Mucosa of descending colon (tissue), 3 donors: ENCODE measurements around the gene ZNF121. TPM values are rescaled to one million over a fixed set of nuclear protein-coding genes. Genes with fewer than 3 reads are reported as not detected.
"Not testable (repeated sequence)": the region's sequence is repeated elsewhere in the genome, so short reads cannot be mapped to it uniquely, and the experiment has no call there.

ENCODE experiments used
- ATAC-seq: fragments of 200-7000 bp; cut with Tn5 transposase; one replicate; pipeline ENCODE4 v1.9.1; 2020; ENCODE audit warnings: mild to moderate bottlenecking, moderate library complexity
- DNase-seq, 3 donors: peaks; one replicate each; pipeline ENCODE4 v3.0.0-alpha.2; 2020
- H3K36me3 ChIP-seq: fragments of 200-600 bp; one replicate; pipeline ENCODE4 v1.8.0; 2021; ENCODE audit warnings: low read depth, mild to moderate bottlenecking
- H3K4me1 ChIP-seq: fragments of 200-600 bp; one replicate; pipeline ENCODE4 v1.8.0; 2021; ENCODE audit warnings: low read depth, mild to moderate bottlenecking
- H3K4me3 ChIP-seq: fragments of 200-600 bp; one replicate; pipeline ENCODE4 v1.8.0; 2021; ENCODE audit warnings: mild to moderate bottlenecking
- H3K9me3 ChIP-seq: fragments of 200-600 bp; one replicate; pipeline ENCODE4 v1.8.0; 2021; ENCODE audit warnings: mild to moderate bottlenecking
- intact Hi-C, 2 donors: fragments of 100-400 bp; cut with DNase I in 1 of 2; cut with micrococcal nuclease in 1 of 2; formaldehyde crosslinking; loops; one replicate each; pipeline versions ENCODE4 v1.11.0 to v1.11.1; 2022; cut with DNase I, micrococcal nuclease
- total RNA-seq, 3 donors: library from RNA; stranded (reverse); fragmentation: NEBNext Ultra II Directional in 2 of 3; extraction: Animal tissue kit (Norgen Biotek cat#: 25700) in 2 of 3; gene quantifications; one replicate each; pipeline versions ENCODE4 v1.2.1 to v1.2.4, GENCODE V29; 2021 to 2023
- TF ChIP-seq, protein P1 (sequence below): fragments of 200-600 bp; IDR thresholded peaks from one replicate; pipeline ENCODE4 v1.8.0; 2022; ENCODE audit warnings: antibody characterized with exemption, mild to moderate bottlenecking
- donor health status: DM: no; HTN: no; CAD: no; lungs with moderate emphysema.
- donor health status: DM: no; HTN: no; CAD: no.
- donor health status: DM: no; HTN: yes; CAD: no.

Gene ZNF121
- total RNA-seq, 3 donors from 2014 or later: 17.0 to 26.3 (median 22.2) TPM

DNA sequence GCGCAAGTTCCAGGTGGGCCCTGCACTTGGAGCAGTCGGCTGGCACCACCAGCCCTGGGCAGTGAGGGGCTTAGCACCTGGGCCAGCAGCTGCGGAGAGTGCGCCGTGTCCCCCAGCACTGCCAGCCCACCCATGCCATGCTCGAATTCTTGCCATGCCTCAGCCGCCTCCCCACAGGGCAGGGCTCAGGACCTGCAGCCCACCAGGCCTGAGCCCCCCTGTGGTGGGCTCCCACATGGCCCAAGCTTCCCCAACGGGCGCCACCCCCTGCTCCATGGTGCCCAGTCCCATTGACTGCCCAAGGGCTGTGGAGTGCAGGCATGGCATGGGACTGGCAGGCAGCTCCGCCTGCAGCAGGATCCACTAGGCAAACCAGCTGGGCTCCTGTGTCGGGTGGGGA is 36.4 kb downstream of the ZNF121 start:
- no peak overlapping the region for H3K4me3 ChIP-seq

DNA sequence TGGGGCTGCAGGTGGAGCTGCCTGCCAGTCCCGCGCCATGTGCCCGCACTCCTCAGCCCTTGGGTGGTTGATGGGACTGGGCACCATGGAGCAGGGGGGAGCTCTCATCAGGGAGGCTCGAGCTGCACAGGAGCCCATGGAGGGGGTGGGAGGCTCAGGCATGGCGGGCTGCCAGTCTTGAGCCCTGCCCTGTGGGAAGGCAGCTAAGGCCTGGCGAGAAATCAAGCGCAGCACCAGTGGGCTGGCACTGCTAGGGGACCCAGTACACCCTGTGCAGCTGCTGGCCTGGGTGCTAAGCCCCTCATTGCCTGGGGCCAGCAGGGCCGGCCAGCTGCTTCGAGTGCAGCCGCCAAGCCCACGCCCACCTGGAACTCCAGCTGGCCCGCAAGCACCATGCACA is 43.0 kb downstream of the ZNF121 start:
- peaks cover 14% of the 10 kb centered on the region for H3K9me3 ChIP-seq
- H3K4me1 ChIP-seq, intact Hi-C loops, H3K36me3 ChIP-seq, DNase-seq, ATAC-seq, H3K4me3 ChIP-seq: not testable (repeated sequence)

More for the DNA sequence above, 36.4 kb downstream of the ZNF121 start:
- intact Hi-C loops: no loop called here
- H3K9me3 ChIP-seq: peaks cover 36% of the 10 kb centered on the region
- no peaks in the 10 kb centered on the region for H3K4me1 ChIP-seq
- H3K36me3 ChIP-seq: no peaks in the 10 kb centered on the region
- ATAC-seq: no peak
- TF ChIP-seq, protein P1, sequence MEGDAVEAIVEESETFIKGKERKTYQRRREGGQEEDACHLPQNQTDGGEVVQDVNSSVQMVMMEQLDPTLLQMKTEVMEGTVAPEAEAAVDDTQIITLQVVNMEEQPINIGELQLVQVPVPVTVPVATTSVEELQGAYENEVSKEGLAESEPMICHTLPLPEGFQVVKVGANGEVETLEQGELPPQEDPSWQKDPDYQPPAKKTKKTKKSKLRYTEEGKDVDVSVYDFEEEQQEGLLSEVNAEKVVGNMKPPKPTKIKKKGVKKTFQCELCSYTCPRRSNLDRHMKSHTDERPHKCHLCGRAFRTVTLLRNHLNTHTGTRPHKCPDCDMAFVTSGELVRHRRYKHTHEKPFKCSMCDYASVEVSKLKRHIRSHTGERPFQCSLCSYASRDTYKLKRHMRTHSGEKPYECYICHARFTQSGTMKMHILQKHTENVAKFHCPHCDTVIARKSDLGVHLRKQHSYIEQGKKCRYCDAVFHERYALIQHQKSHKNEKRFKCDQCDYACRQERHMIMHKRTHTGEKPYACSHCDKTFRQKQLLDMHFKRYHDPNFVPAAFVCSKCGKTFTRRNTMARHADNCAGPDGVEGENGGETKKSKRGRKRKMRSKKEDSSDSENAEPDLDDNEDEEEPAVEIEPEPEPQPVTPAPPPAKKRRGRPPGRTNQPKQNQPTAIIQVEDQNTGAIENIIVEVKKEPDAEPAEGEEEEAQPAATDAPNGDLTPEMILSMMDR: no peak
- DNase-seq: no peak

DNA sequence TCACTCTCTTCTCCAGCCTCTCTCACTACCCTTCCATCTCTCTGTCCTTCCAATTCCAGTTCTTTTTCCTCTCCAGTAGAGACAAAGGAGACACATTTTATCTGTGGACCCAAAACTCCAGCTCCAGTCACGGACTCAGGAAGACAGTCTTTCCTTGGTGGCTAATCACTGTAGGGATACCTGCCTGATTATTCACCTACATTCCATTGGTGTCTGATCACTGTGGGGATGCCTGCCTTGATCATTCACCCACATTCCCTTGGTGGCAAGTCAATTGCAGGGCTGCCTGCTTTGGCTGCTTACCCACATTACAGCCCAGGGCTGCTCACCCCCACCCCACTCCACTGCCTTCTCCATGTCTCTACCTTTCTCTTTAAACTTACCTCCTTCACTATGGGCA is 44.4 kb downstream of the ZNF121 start:
- H3K36me3 ChIP-seq, H3K4me1 ChIP-seq, intact Hi-C loops, H3K4me3 ChIP-seq, DNase-seq, ATAC-seq: not testable (repeated sequence)
- peaks cover 22% of the 10 kb centered on the region for H3K9me3 ChIP-seq

DNA sequence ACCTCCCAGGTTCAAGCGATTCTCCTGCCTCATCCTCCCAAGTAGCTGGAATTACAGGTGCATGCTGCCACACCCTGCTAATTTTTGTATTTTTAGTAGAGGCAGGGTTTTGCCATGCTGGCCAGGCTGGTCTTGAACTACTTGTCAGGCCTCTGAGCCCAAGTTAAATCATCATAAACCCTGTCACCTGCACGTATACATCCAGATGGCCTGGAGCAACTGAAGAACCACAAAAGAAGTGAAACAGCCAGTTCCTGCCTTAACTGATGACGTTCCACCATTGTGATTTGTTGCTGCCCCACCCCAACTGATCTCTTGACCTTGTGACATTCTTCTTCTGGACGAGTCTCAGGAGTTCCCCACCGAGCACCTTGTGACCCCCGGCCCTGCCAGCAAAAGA is 45.1 kb downstream of the ZNF121 start:
- H3K4me1 ChIP-seq, ATAC-seq, H3K4me3 ChIP-seq, DNase-seq, intact Hi-C loops: not testable (repeated sequence)
- peaks cover 28% of the 10 kb centered on the region for H3K9me3 ChIP-seq
- H3K36me3 ChIP-seq: peaks cover 12% of the 10 kb centered on the region

DNA sequence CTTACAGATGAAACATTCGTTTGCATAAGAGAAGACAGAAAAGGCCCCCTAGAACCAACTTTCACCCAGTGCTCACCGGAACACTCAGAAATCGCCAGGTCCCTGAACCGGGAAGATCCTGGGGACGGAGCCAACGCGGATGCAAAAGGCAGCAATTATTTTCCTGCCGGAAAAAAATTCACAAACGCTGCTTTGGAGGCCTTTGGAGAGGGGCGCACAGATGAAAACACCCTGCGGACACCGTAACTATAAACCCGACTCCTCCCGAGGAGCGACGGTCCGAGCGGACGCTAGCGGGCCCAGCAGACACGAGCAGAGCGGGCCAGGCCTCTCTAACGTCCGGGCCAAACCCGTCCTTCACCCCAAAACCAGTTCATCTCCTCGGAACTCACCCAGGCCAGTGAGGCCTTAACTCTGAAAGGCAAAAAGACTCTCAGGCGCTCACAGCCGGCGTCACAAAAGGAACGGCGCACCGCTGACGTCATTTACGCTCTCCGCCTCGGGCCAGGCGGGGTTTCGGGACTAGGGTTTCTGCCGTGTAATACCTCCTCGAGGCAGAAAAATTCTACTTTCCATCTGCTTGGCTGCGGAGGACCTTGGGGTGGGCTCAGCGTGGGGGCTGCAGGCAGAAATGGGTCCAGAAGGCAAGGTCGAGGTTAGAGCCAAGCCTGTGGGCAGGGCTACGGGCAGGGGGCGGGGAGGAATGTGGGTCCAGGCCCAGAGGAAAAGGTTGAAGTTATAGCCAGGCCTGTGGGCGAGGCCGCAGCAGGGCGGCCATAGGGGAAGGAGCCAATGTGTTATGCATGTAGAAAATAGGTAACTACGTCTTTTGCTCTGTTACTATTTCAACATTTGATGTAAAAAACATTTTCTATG is 45.9 kb downstream of the ZNF121 start, which contains the start of gene ZNF426:
Gene ZNF426 (minus strand): TSS at position 463 of the 876 bp plus-strand sequence. CDS start 2,413 bp downstream, outside the sequence.
- DNase-seq (peak; percentile 90 to 92 (median 91)), ATAC-seq (peak; percentile 99)
- Histone ChIP-seq H3K36me3 (peaks cover 20% of the 10 kb centered on the region), H3K9me3 (peaks cover 32% of the 10 kb centered on the region), H3K4me1 (peaks cover 7% of the 10 kb centered on the region), H3K4me3 (peak within 1 kb of the TSS; percentile 64)
- TF ChIP-seq, protein P1: no peak
- intact Hi-C loops: no loop called here

DNA sequence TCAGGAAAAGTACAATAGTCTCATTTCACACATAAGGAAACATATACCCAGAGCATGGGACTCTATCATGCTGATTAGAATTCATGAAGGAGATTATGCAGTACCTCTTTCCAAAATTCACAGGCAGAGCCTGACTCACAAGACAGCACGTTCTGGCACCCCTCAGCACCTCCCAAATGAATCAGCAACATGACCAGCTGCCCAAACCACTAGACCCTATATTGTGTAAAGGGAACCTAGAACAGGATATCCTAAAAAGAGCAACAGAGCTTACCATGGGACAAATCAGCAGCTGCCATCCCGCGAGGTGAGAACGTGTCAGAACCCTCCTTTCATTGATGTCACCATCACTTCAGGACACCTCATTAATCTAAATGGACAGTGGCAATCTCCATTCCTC is 48.4 kb downstream of the ZNF121 start:
- Histone ChIP-seq H3K4me1 (peaks cover 7% of the 10 kb centered on the region), H3K9me3 (peaks cover 55% of the 10 kb centered on the region), H3K4me3 (no peak overlapping the region), H3K36me3 (peaks cover 42% of the 10 kb centered on the region)
- intact Hi-C loops: no loop called here
- DNase-seq (no peak), ATAC-seq (no peak)
- TF ChIP-seq, protein P1: no peak

DNA sequence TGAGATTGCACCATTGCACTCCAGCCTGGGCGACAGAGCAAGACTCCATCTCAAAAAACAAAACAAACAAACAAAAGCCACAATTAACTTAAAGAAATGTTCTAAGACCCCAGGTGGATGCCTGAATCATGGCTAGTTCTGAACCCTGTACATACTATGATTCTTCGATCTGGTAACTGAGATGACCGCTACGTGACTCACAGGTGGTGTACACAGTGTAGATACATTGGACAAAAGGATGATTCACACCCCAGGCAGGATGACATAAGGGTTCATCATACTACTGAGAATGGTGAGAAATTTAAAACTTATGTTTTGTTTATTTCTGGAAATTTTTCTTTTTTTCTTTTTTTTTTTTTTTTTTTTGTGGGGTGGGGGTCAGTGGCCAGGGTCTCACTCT is 52.4 kb downstream of the ZNF121 start:
- intact Hi-C loops: no loop called here
- ATAC-seq (no peak), DNase-seq (no peak)
- H3K4me3 ChIP-seq: no peak overlapping the region
- peaks cover 71% of the 10 kb centered on the region for H3K36me3 ChIP-seq
- no peaks in the 10 kb centered on the region for H3K4me1 ChIP-seq
- H3K9me3 ChIP-seq: peaks cover 95% of the 10 kb centered on the region
- TF ChIP-seq, protein P1: no peak
